Fibroblast of lung (primary cell): ENCODE results near the gene EGFL6. TPM values are rescaled to one million over a fixed set of nuclear protein-coding genes. Genes with fewer than 3 reads are reported as not detected.

Experiments
- DNase-seq, 2 donors: peaks; one replicate each; pipeline versions ENCODE4 v3.0.0 to v3.0.0-alpha.2; 2010; ENCODE audit warnings: low read depth in 2 of 2
- H2AFZ ChIP-seq: 2 replicates; pipeline ENCODE4 v1.5.1; 2012; ENCODE audit warnings: low read length, control low read depth, inconsistent platforms
- H3K27ac ChIP-seq: 2 replicates; pipeline ENCODE4 v1.5.1; 2011; ENCODE audit warnings: low read length, control low read depth; ENCODE audit not compliant: insufficient read depth
- H3K27me3 ChIP-seq: 2 replicates; pipeline ENCODE4 v1.5.1; 2011; ENCODE audit warnings: mild to moderate bottlenecking, low read length; ENCODE audit not compliant: control insufficient read depth, insufficient read depth
- H3K36me3 ChIP-seq: 2 replicates; pipeline ENCODE4 v1.5.1; 2011; ENCODE audit warnings: low read length; ENCODE audit not compliant: control insufficient read depth, insufficient read depth
- H3K4me1 ChIP-seq: 2 replicates; pipeline ENCODE4 v1.5.1; 2011; ENCODE audit warnings: low read length; ENCODE audit not compliant: control insufficient read depth, insufficient read depth; ENCODE audit errors: extremely low read depth
- H3K4me2 ChIP-seq: 2 replicates; pipeline ENCODE4 v1.5.1; 2011; ENCODE audit warnings: low read length, control low read depth; ENCODE audit not compliant: insufficient read depth; ENCODE audit errors: extremely low read depth
- H3K4me3 ChIP-seq, 4 experiments: fragments of 200-600 bp in 1 of 4; sonication (generic) in 1 of 4; replicated peaks in 1 of 4; 2 replicates each; pipeline ENCODE4 v1.5.1; 2011 to 2016; ENCODE audit warnings: low read length in 4 of 4, low read depth in 3 of 4, mild to moderate bottlenecking in 3 of 4, control low read depth in 2 of 4, inconsistent platforms in 1 of 4, mixed read lengths in 1 of 4; ENCODE audit not compliant: insufficient read depth in 1 of 4; ENCODE audit errors: control extremely low read depth in 1 of 4
- H3K79me2 ChIP-seq: 2 replicates; pipeline ENCODE4 v1.5.1; 2012; ENCODE audit warnings: mild to moderate bottlenecking, low read length, inconsistent platforms; ENCODE audit not compliant: control insufficient read depth, insufficient read depth
- H3K9ac ChIP-seq: 2 replicates; pipeline ENCODE4 v1.5.1; 2011; ENCODE audit warnings: mild to moderate bottlenecking, low read length, control low read depth; ENCODE audit not compliant: insufficient read depth
- H3K9me3 ChIP-seq: 2 replicates; pipeline ENCODE4 v1.5.1; 2012; ENCODE audit warnings: low read depth, low read length; ENCODE audit not compliant: control insufficient read depth, insufficient read depth
- H4K20me1 ChIP-seq: 2 replicates; pipeline ENCODE4 v1.5.1; 2011; ENCODE audit warnings: low read length; ENCODE audit not compliant: control insufficient read depth, insufficient read depth; ENCODE audit errors: extremely low read depth
- EZH2 ChIP-seq: IDR thresholded peaks from 2 replicates; pipeline ENCODE4 v1.5.1; 2012; ENCODE audit warnings: low read length, control low read depth, mild to moderate bottlenecking; ENCODE audit errors: missing control alignments
- polyA plus RNA-seq, 2 donors: library from polyadenylated mRNA; depleted of rRNA in 1 of 2; stranded (reverse) in 1 of 2; unstranded in 1 of 2; fragments of >200 nt; gene quantifications; 2 replicates each; pipeline ENCODE4 v1.2.1, GENCODE V29; 2011 to 2012; ENCODE audit warnings: missing spikeins in 1 of 2
- total RNA-seq: library from RNA; depleted of rRNA; stranded (reverse); fragments of >200 nt; gene quantifications from 2 replicates; pipeline ENCODE4 v1.2.1, GENCODE V29; 2014
- TF ChIP-seq, protein P1 (sequence below), 2 donors: IDR thresholded peaks in 1 of 2; conservative IDR thresholded peaks in 1 of 2; 1 replicate in 1 of 2; 2 replicates in 1 of 2; pipeline ENCODE4 v1.5.1; 2011 to 2012; ENCODE audit warnings: low read length in 2 of 2, control low read depth in 1 of 2, inconsistent platforms in 1 of 2, low read depth in 1 of 2, mild to moderate bottlenecking in 1 of 2

Gene EGFL6
- total and polyA plus RNA-seq, 2 donors (not counting 1 experiment from before 2014, with no cell fraction given), result 0.17 to 0.32 TPM

DNA sequence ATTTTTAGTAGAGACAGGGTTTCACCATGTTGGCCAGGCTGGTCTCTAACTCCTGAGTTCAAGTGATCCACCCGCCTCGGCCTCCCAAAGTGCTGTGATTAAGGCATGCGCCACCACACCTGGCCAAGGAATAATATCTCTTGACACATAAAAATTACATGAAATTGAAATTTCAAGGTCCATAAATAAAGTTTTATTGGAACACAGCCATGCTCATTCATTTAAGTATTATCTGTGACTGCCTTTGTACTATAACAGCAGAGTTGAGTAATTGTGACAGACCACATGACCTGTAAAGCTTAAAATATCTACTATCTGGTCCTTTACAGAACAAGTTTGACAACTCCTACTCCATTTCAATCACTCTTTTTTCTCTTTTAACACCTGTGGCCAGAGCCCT, 17.8 kb upstream of the EGFL6 start:
- Histone ChIP-seq H3K79me2 (no peaks in the 10 kb centered on the region), H3K4me1 (no peaks in the 10 kb centered on the region), H3K4me2 (no peak overlapping the region), H3K27ac (no peak overlapping the region), H4K20me1 (no peaks in the 10 kb centered on the region), H2AFZ (no peak overlapping the region), H3K36me3 (no peaks in the 10 kb centered on the region), H3K27me3 (no peaks in the 10 kb centered on the region), H3K4me3 (no peak overlapping the region), H3K9ac (no peak overlapping the region), H3K9me3 (no peaks in the 10 kb centered on the region)
- no peak for TF ChIP-seq EZH2
- TF ChIP-seq, protein P1, sequence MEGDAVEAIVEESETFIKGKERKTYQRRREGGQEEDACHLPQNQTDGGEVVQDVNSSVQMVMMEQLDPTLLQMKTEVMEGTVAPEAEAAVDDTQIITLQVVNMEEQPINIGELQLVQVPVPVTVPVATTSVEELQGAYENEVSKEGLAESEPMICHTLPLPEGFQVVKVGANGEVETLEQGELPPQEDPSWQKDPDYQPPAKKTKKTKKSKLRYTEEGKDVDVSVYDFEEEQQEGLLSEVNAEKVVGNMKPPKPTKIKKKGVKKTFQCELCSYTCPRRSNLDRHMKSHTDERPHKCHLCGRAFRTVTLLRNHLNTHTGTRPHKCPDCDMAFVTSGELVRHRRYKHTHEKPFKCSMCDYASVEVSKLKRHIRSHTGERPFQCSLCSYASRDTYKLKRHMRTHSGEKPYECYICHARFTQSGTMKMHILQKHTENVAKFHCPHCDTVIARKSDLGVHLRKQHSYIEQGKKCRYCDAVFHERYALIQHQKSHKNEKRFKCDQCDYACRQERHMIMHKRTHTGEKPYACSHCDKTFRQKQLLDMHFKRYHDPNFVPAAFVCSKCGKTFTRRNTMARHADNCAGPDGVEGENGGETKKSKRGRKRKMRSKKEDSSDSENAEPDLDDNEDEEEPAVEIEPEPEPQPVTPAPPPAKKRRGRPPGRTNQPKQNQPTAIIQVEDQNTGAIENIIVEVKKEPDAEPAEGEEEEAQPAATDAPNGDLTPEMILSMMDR (conservative IDR thresholded peaks at IDR 0.05 in 1 of 2, IDR thresholded peaks at IDR 0.05 in 1 of 2; ENCODE audit: low read depth in 1 of 2, low read length in 2 of 2), result no peak
- no peak for DNase-seq

DNA sequence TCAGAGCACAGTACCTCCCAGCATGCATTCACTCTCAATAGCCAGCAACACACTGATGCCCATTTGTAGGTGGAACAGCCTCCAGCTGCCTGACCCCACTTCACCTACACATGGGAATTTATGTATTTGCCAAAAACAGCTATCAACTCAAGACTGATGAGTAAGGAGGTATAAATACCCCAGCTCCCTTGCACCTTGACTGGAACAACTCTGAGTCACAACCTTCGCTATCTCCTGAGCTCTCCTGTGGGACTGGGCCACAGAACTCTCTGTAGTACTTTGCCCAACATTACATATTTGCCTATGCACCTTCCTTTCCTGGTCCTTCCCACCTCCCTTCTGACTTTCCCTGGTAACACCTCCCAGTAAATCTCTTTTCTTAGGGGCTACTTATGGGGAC, 16.5 kb upstream of the EGFL6 start:
- H3K27me3 ChIP-seq, result no peaks in the 10 kb centered on the region
- no peak for DNase-seq
- H3K4me3 ChIP-seq, result no peak overlapping the region
- TF ChIP-seq EZH2, result no peak
- no peaks in the 10 kb centered on the region for H4K20me1 ChIP-seq
- H3K79me2 ChIP-seq, result no peaks in the 10 kb centered on the region
- no peak overlapping the region for H3K4me2 ChIP-seq
- no peak overlapping the region for H3K9ac ChIP-seq
- no peak overlapping the region for H2AFZ ChIP-seq
- no peak overlapping the region for H3K27ac ChIP-seq
- no peaks in the 10 kb centered on the region for H3K4me1 ChIP-seq
- H3K9me3 ChIP-seq, result no peaks in the 10 kb centered on the region
- H3K36me3 ChIP-seq, result no peaks in the 10 kb centered on the region

DNA sequence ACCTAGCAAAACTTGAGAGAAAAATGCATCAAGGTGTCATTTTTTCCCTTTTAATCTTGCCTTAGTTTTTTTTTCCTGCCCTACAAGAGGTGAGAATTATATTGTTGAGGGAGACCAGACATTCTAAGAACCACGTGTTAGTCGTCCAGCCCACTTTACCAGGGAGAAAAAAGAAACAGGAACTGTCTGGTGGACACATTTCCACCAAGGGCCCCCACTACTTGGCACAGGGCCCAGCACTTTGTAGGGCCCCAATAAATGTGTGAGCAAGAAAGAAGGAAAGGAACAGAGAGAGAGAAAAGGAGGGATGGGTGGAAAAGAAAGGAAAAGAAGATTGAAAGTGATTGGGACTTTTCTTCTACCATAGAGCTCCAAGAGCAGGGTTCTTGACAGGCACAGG, 3.9 kb upstream of the EGFL6 start:
- Histone ChIP-seq H3K4me2 (no peak overlapping the region), H3K4me1 (no peaks in the 10 kb centered on the region), H3K27ac (no peak overlapping the region), H2AFZ (no peak overlapping the region), H4K20me1 (no peaks in the 10 kb centered on the region), H3K9ac (no peak overlapping the region), H3K9me3 (no peaks in the 10 kb centered on the region), H3K4me3 (no peak overlapping the region), H3K79me2 (no peaks in the 10 kb centered on the region), H3K27me3 (peaks cover 21% of the 10 kb centered on the region), H3K36me3 (no peaks in the 10 kb centered on the region)
- no peak for TF ChIP-seq EZH2
- TF ChIP-seq, protein P1 (conservative IDR thresholded peaks at IDR 0.05 in 1 of 2, IDR thresholded peaks at IDR 0.05 in 1 of 2; ENCODE audit: low read depth in 1 of 2, low read length in 2 of 2), result no peak
- DNase-seq, result no peak
